B cell (primary cell): Measurements from ENCODE around the gene TENM3. TPM values are rescaled to one million over a fixed set of nuclear protein-coding genes. Genes with fewer than 3 reads are reported as not detected.

Source experiments
- ATAC-seq: fragments of 200-7000 bp; cut with Tn5 transposase; one replicate; pipeline ENCODE4 v1.10.0; 2021; ENCODE audit warnings: low read depth, mild to moderate bottlenecking, moderate number of reproducible peaks, moderate library complexity
- CTCF ChIA-PET: fragments of 350-600 bp; sonication (Branson Sonifier 250); formaldehyde crosslinking; loops from one replicate; lab custom pipeline; 2021; ENCODE audit warnings: antibody characterized with exemption, inconsistent platforms; lab: Charles Lee
- POLR2A ChIA-PET: fragments of 350-600 bp; sonication (Branson Sonifier 250); formaldehyde crosslinking; loops from one replicate; lab custom pipeline; 2021; ENCODE audit warnings: antibody characterized with exemption; lab: Charles Lee
- DNase-seq: peaks from one replicate; pipeline ENCODE4 v3.0.0; 2013
- H2AFZ ChIP-seq: 2 replicates; pipeline ENCODE4 v1.6.1; 2012; ENCODE audit warnings: mild to moderate bottlenecking, low read depth, low read length; ENCODE audit not compliant: insufficient read depth, poor library complexity, severe bottlenecking
- H3K27ac ChIP-seq, 2 donors: 1 replicate in 1 of 2; 2 replicates in 1 of 2; pipeline ENCODE4 v1.5.1; 2012 to 2013; ENCODE audit warnings: low read length in 2 of 2, mild to moderate bottlenecking in 2 of 2, moderate library complexity in 1 of 2
- H3K27me3 ChIP-seq, 4 experiments: fragments of 200-600 bp in 1 of 4; sonication (generic) in 1 of 4; replicated peaks in 1 of 4; 1 replicate in 2 of 4; 2 replicates in 2 of 4; pipeline versions ENCODE4 v1.6.1 to v1.7.0; 2013 to 2016; ENCODE audit warnings: low read length in 3 of 4, mild to moderate bottlenecking in 2 of 4, mixed read lengths in 1 of 4, moderate library complexity in 1 of 4; ENCODE audit not compliant: insufficient read depth in 4 of 4, control insufficient read depth in 3 of 4; ENCODE audit errors: control extremely low read depth in 1 of 4
- H3K36me3 ChIP-seq, 2 experiments: replicated peaks in 1 of 2; 1 replicate in 1 of 2; 2 replicates in 1 of 2; pipeline versions ENCODE4 v1.6.1 to v1.7.1; 2013; ENCODE audit warnings: low read length in 1 of 2; ENCODE audit not compliant: insufficient read depth in 2 of 2, control insufficient read depth in 1 of 2; ENCODE audit errors: control extremely low read depth in 1 of 2, extremely low read depth in 1 of 2
- H3K4me1 ChIP-seq, 2 donors: fragments of 200-600 bp in 1 of 2; sonication (generic) in 1 of 2; 1 replicate in 1 of 2; 2 replicates in 1 of 2; pipeline versions ENCODE4 v1.5.1 to v1.6.1; 2013 to 2017; ENCODE audit warnings: low read length in 2 of 2; ENCODE audit not compliant: control insufficient read depth in 2 of 2, insufficient read depth in 2 of 2
- H3K4me2 ChIP-seq: replicated peaks from 2 replicates; pipeline ENCODE3; 2012; ENCODE audit warnings: mild to moderate bottlenecking, low read depth, low read length; ENCODE audit not compliant: poor library complexity, severe bottlenecking
- H3K4me3 ChIP-seq, 5 experiments: fragments of 200-600 bp in 1 of 5; sonication (generic) in 1 of 5; 1 replicate in 3 of 5; 2 replicates in 2 of 5; pipeline versions ENCODE4 v1.5.1 to v1.7.0; 2011 to 2016; ENCODE audit warnings: low read length in 4 of 5, mild to moderate bottlenecking in 4 of 5, low read depth in 2 of 5, control low read depth in 1 of 5, moderate library complexity in 1 of 5; ENCODE audit not compliant: insufficient read depth in 1 of 5; ENCODE audit errors: control extremely low read depth in 1 of 5, extremely low read depth in 1 of 5
- H3K79me2 ChIP-seq: fragments of 200-600 bp; sonication (generic); one replicate; pipeline ENCODE4 v1.6.0; 2016; ENCODE audit warnings: low read length; ENCODE audit not compliant: control insufficient read depth, insufficient read depth
- H3K9ac ChIP-seq: fragments of 200-600 bp; sonication (generic); 2 replicates; pipeline ENCODE4 v1.6.1; 2017; ENCODE audit warnings: mild to moderate bottlenecking, low read length, moderate library complexity
- H3K9me3 ChIP-seq, 3 donors: one replicate each; pipeline versions ENCODE4 v1.6.1 to v1.7.1; 2013; ENCODE audit warnings: low read length in 2 of 3; ENCODE audit not compliant: control insufficient read depth in 2 of 3, insufficient read depth in 1 of 3; ENCODE audit errors: control extremely low read depth in 1 of 3
- H4K20me1 ChIP-seq: 2 replicates; pipeline ENCODE4 v1.6.0; 2012; ENCODE audit warnings: mild to moderate bottlenecking, low read length; ENCODE audit not compliant: insufficient read depth, control insufficient read depth, poor library complexity, severe bottlenecking
- H3K27ac Mint-ChIP-seq: one replicate; pipeline ENCODE4 v1.8.0; 2021; ENCODE audit warnings: mixed read lengths
- H3K27me3 Mint-ChIP-seq: one replicate; pipeline ENCODE4 v1.8.0; 2021; ENCODE audit warnings: mixed read lengths
- H3K4me1 Mint-ChIP-seq: one replicate; pipeline ENCODE4 v1.8.0; 2021; ENCODE audit warnings: mixed read lengths
- H3K4me3 Mint-ChIP-seq: one replicate; pipeline ENCODE4 v1.8.0; 2021; ENCODE audit warnings: mixed read lengths
- H3K9me3 Mint-ChIP-seq: one replicate; pipeline ENCODE4 v1.8.0; 2022; ENCODE audit warnings: mixed read lengths; ENCODE audit not compliant: insufficient read depth
- CTCF ChIP-seq: fragments of 200-600 bp; IDR thresholded peaks from one replicate; pipeline ENCODE4 v1.8.0; 2022; ENCODE audit warnings: antibody characterized with exemption, mild to moderate bottlenecking
- EZH2 ChIP-seq: IDR thresholded peaks from 2 replicates; pipeline ENCODE4 v1.6.1; 2012; ENCODE audit warnings: borderline replicate concordance, low read depth, mild to moderate bottlenecking, moderate library complexity, low read length; ENCODE audit not compliant: insufficient read depth, poor library complexity, severe bottlenecking
- WGBS: methylation state at CpG from one replicate; pipeline ENCODE4 v1.1.5; 2013; ENCODE audit warnings: missing lambda C conversion rate; ENCODE audit not compliant: insufficient coverage; 5-methylcytosine and 5-hydroxymethylcytosine counted together
- intact Hi-C: fragments of 100-400 bp; cut with micrococcal nuclease; formaldehyde crosslinking; loops from one replicate; pipeline ENCODE4 v1.10.0; 2022
- polyA plus RNA-seq: library from polyadenylated mRNA; depleted of rRNA; stranded (reverse); fragments of >200 nt; gene quantifications from 2 replicates; pipeline ENCODE4 v1.2.3, GENCODE V29; 2012
- total RNA-seq, 2 donors: library from RNA; stranded (reverse); fragments of 120-200 nt in 1 of 2; gene quantifications; 1 replicate in 1 of 2; 2 replicates in 1 of 2; pipeline versions ENCODE4 v1.2.3 to v1.2.4, GENCODE V29; 2013 to 2022

The TENM3 gene
- total and polyA plus RNA-seq, 2 donors (not counting 1 experiment from before 2014, with no cell fraction given) = not detected

GRCh38 chr4:182519528-182519927 is 276.3 kb downstream of the TENM3 start:
- Mint-ChIP-seq H3K4me1 (no peaks in the 10 kb centered on the region), H3K27ac (no peak overlapping the region), H3K27me3 (no peaks in the 10 kb centered on the region), H3K4me3 (no peak overlapping the region), H3K9me3 (no peaks in the 10 kb centered on the region)
- no peak overlapping the region for H3K4me3 ChIP-seq
- no peak for ATAC-seq
- no peaks in the 10 kb centered on the region for H3K4me1 ChIP-seq
- no peak overlapping the region for H3K4me2 ChIP-seq
- no peak overlapping the region for H3K27ac ChIP-seq
- H3K36me3 ChIP-seq = no peaks in the 10 kb centered on the region
- WGBS = no CpG with 5 or more reads among the region's 2 CpGs
- no peak overlapping the region for H3K9ac ChIP-seq
- no peak for TF ChIP-seq CTCF
- no peak for TF ChIP-seq EZH2
- H3K9me3 ChIP-seq = no peaks in the 10 kb centered on the region
- no peaks in the 10 kb centered on the region for H4K20me1 ChIP-seq
- intact Hi-C loops = no loop called here
- CTCF ChIA-PET = no interaction called here
- no peaks in the 10 kb centered on the region for H3K27me3 ChIP-seq
- no peaks in the 10 kb centered on the region for H3K79me2 ChIP-seq
- no peak overlapping the region for H2AFZ ChIP-seq
- DNase-seq = no peak
- POLR2A ChIA-PET = no interaction called here

- H3K9me3 Mint-ChIP-seq = no peaks in the 10 kb centered on the region
- Histone ChIP-seq H2AFZ (no peak overlapping the region), H3K79me2 (no peaks in the 10 kb centered on the region), H3K36me3 (no peaks in the 10 kb centered on the region), H3K9me3 (no peaks in the 10 kb centered on the region), H3K9ac (no peak overlapping the region), H3K4me2 (no peak overlapping the region), H3K27me3 (no peaks in the 10 kb centered on the region), H3K27ac (no peak overlapping the region), H3K4me3 (no peak overlapping the region), H4K20me1 (no peaks in the 10 kb centered on the region), H3K4me1 (no peaks in the 10 kb centered on the region)
- DNase-seq (no peak), ATAC-seq (no peak)
- no peaks in the 10 kb centered on the region for H3K27me3 Mint-ChIP-seq
- ChIA-PET POLR2A (no interaction called here), CTCF (no interaction called here)
- no peak overlapping the region for H3K4me3 Mint-ChIP-seq
- H3K4me1 Mint-ChIP-seq = no peaks in the 10 kb centered on the region
- no peak overlapping the region for H3K27ac Mint-ChIP-seq
- TF ChIP-seq CTCF (no peak), EZH2 (no peak)
- WGBS = no CpG with 5 or more reads among the region's 1 CpG
- intact Hi-C loops = no loop called here
These were observed 277.8 kb downstream of the TENM3 start for GRCh38 chr4:182521011-182521410.
